ENCODE measurements around the gene CHRDL2.

GRCh38 chr11:74662487-74663103, 68.6 kb downstream of the CHRDL2 start:
- TF ChIP-seq ZBTB21 (CRISPR knock-in tag; IDR thresholded peaks at IDR 0.05; ENCODE audit: borderline replicate concordance) (no peak), CTCF (IDR thresholded peaks at IDR 0.05) (no peak), FOXJ3 (CRISPR knock-in tag; IDR thresholded peaks at IDR 0.05; ENCODE audit: borderline replicate concordance) (no peak), IRF2 (CRISPR knock-in tag; IDR thresholded peaks at IDR 0.05; ENCODE audit: borderline replicate concordance, low read depth) (no peak)

All from WTC11 (cell line).